ENCODE measurements around the gene CCDC157. TPM values are rescaled to one million over a fixed set of nuclear protein-coding genes. Genes with fewer than 3 reads are reported as not detected.

Gene CCDC157
- total and polyA plus RNA-seq, 9 of the 15 experiments (the other 6 are each of a cell fraction or from before 2014, with no cell fraction given), result 0.04 to 1.3 (median 0.68) TPM

GRCh38 chr22:30361916-30362650 lies 5.3 kb downstream of the CCDC157 start (continued):
- TF ChIP-seq, protein P1, sequence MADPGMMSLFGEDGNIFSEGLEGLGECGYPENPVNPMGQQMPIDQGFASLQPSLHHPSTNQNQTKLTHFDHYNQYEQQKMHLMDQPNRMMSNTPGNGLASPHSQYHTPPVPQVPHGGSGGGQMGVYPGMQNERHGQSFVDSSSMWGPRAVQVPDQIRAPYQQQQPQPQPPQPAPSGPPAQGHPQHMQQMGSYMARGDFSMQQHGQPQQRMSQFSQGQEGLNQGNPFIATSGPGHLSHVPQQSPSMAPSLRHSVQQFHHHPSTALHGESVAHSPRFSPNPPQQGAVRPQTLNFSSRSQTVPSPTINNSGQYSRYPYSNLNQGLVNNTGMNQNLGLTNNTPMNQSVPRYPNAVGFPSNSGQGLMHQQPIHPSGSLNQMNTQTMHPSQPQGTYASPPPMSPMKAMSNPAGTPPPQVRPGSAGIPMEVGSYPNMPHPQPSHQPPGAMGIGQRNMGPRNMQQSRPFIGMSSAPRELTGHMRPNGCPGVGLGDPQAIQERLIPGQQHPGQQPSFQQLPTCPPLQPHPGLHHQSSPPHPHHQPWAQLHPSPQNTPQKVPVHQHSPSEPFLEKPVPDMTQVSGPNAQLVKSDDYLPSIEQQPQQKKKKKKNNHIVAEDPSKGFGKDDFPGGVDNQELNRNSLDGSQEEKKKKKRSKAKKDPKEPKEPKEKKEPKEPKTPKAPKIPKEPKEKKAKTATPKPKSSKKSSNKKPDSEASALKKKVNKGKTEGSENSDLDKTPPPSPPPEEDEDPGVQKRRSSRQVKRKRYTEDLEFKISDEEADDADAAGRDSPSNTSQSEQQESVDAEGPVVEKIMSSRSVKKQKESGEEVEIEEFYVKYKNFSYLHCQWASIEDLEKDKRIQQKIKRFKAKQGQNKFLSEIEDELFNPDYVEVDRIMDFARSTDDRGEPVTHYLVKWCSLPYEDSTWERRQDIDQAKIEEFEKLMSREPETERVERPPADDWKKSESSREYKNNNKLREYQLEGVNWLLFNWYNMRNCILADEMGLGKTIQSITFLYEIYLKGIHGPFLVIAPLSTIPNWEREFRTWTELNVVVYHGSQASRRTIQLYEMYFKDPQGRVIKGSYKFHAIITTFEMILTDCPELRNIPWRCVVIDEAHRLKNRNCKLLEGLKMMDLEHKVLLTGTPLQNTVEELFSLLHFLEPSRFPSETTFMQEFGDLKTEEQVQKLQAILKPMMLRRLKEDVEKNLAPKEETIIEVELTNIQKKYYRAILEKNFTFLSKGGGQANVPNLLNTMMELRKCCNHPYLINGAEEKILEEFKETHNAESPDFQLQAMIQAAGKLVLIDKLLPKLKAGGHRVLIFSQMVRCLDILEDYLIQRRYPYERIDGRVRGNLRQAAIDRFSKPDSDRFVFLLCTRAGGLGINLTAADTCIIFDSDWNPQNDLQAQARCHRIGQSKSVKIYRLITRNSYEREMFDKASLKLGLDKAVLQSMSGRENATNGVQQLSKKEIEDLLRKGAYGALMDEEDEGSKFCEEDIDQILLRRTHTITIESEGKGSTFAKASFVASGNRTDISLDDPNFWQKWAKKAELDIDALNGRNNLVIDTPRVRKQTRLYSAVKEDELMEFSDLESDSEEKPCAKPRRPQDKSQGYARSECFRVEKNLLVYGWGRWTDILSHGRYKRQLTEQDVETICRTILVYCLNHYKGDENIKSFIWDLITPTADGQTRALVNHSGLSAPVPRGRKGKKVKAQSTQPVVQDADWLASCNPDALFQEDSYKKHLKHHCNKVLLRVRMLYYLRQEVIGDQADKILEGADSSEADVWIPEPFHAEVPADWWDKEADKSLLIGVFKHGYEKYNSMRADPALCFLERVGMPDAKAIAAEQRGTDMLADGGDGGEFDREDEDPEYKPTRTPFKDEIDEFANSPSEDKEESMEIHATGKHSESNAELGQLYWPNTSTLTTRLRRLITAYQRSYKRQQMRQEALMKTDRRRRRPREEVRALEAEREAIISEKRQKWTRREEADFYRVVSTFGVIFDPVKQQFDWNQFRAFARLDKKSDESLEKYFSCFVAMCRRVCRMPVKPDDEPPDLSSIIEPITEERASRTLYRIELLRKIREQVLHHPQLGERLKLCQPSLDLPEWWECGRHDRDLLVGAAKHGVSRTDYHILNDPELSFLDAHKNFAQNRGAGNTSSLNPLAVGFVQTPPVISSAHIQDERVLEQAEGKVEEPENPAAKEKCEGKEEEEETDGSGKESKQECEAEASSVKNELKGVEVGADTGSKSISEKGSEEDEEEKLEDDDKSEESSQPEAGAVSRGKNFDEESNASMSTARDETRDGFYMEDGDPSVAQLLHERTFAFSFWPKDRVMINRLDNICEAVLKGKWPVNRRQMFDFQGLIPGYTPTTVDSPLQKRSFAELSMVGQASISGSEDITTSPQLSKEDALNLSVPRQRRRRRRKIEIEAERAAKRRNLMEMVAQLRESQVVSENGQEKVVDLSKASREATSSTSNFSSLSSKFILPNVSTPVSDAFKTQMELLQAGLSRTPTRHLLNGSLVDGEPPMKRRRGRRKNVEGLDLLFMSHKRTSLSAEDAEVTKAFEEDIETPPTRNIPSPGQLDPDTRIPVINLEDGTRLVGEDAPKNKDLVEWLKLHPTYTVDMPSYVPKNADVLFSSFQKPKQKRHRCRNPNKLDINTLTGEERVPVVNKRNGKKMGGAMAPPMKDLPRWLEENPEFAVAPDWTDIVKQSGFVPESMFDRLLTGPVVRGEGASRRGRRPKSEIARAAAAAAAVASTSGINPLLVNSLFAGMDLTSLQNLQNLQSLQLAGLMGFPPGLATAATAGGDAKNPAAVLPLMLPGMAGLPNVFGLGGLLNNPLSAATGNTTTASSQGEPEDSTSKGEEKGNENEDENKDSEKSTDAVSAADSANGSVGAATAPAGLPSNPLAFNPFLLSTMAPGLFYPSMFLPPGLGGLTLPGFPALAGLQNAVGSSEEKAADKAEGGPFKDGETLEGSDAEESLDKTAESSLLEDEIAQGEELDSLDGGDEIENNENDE (IDR thresholded peaks at IDR 0.05; ENCODE audit: low read depth, low read length), result no peak
- TF ChIP-seq, protein P2, sequence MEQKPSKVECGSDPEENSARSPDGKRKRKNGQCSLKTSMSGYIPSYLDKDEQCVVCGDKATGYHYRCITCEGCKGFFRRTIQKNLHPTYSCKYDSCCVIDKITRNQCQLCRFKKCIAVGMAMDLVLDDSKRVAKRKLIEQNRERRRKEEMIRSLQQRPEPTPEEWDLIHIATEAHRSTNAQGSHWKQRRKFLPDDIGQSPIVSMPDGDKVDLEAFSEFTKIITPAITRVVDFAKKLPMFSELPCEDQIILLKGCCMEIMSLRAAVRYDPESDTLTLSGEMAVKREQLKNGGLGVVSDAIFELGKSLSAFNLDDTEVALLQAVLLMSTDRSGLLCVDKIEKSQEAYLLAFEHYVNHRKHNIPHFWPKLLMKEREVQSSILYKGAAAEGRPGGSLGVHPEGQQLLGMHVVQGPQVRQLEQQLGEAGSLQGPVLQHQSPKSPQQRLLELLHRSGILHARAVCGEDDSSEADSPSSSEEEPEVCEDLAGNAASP (IDR thresholded peaks at IDR 0.05), result no peak
- TF ChIP-seq RB1 (IDR thresholded peaks at IDR 0.05; ENCODE audit: low read depth) (no peak), MYC (IDR thresholded peaks at IDR 0.05; ENCODE audit: low read depth, low read length) (no peak), MYC (CRISPR knock-in tag; IDR thresholded peaks at IDR 0.05; ENCODE audit: borderline replicate concordance, low read depth) (no peak)
